Activated CD4-positive, alpha-beta T cell treated with anti-CD3 and anti-CD28 coated beads, Interleukin-2, amount 10 ng/mL, durations not matched to agents 24 days and 14 days (primary cell): ENCODE data around the gene GPR153. TPM values are rescaled to one million over a fixed set of nuclear protein-coding genes. Genes with fewer than 3 reads are reported as not detected.

Source experiments
- DNase-seq: peaks from one replicate; pipeline ENCODE4 v3.0.0; 2022
- H3K27ac Mint-ChIP-seq: one replicate; pipeline ENCODE4 v1.8.0; 2022; ENCODE audit warnings: mild to moderate bottlenecking, mixed read lengths
- H3K27me3 Mint-ChIP-seq: one replicate; pipeline ENCODE4 v1.8.0; 2022; ENCODE audit warnings: mixed read lengths
- H3K36me3 Mint-ChIP-seq: one replicate; pipeline ENCODE4 v1.8.0; 2022; ENCODE audit warnings: low read depth, mild to moderate bottlenecking, mixed read lengths
- H3K4me1 Mint-ChIP-seq: one replicate; pipeline ENCODE4 v1.8.0; 2021; ENCODE audit warnings: mixed read lengths
- H3K4me3 Mint-ChIP-seq: one replicate; pipeline ENCODE4 v1.8.0; 2022; ENCODE audit warnings: mild to moderate bottlenecking, moderate library complexity, mixed read lengths
- H3K9me3 Mint-ChIP-seq: one replicate; pipeline ENCODE4 v1.8.0; 2021; ENCODE audit warnings: mixed read lengths
- intact Hi-C: fragments of 100-400 bp; cut with micrococcal nuclease; formaldehyde crosslinking; loops from one replicate; pipeline ENCODE4 v1.15.1; 2023
- total RNA-seq: library from RNA; stranded (reverse); gene quantifications from 2 replicates; pipeline ENCODE4 v1.2.3, GENCODE V29; 2022

Gene GPR153
- total RNA-seq, 1 donor from 2014 or later, result 1.7 TPM

DNA sequence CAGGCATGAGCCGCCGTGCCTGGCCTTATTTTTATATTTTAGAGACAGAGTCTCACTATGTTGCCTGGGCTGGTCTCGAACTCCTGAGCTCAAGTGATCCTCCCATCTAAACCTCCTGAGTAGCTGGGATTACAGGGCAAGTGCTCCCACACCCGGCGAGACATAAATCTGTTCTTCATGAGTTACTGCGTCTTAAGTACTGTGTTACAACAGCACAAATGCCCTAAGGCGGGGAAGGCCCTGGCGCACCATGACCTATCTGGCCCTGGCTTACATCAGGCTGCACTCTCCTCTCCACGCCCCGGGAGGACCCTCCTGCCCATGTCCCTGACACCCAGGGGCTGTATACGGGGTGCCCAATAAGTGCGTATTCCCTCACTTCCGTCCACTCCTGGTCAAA, 4.3 kb downstream of the GPR153 start:
- DNase-seq, result no peak
- Mint-ChIP-seq H3K4me3 (no peak overlapping the region), H3K36me3 (no peaks in the 10 kb centered on the region), H3K27ac (no peak overlapping the region), H3K27me3 (peaks cover 13% of the 10 kb centered on the region), H3K9me3 (no peaks in the 10 kb centered on the region), H3K4me1 (peaks cover 2% of the 10 kb centered on the region)
- intact Hi-C loops, result no loop called here

- Mint-ChIP-seq H3K4me1 (peaks cover 2% of the 10 kb centered on the region), H3K9me3 (no peaks in the 10 kb centered on the region), H3K27me3 (peaks cover 24% of the 10 kb centered on the region), H3K36me3 (no peaks in the 10 kb centered on the region), H3K4me3 (no peak overlapping the region), H3K27ac (no peak overlapping the region)
- DNase-seq, result no peak
- intact Hi-C loops, result no loop called here
These were observed 6.2 kb downstream of the GPR153 start for GRCh38 chr1:6254691-6255090.

DNA sequence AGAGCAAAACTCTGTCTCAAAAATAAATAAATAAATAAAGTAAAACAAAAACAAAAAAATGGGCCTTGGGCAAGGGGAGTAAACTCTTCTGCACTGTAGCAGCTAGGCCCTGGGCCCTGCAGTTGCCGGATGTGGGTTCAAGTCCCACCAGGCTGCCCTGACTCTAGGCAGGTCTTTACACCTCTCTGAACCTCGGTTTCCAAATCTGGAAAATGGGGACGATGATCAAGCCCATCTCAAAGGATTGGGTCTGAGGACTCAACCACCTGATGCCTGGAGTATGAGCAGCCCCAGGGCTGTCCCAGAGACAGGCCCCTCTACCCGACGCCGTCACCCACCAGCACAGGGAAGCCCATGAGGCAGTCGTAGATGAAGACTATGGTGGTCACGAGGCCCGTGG, 7.5 kb downstream of the GPR153 start:
- H3K9me3 Mint-ChIP-seq, result no peaks in the 10 kb centered on the region
- H3K4me1 Mint-ChIP-seq, result peaks cover 2% of the 10 kb centered on the region

GRCh38 chr1:6252374-6252710, 8.6 kb downstream of the GPR153 start:
- Mint-ChIP-seq H3K36me3 (no peaks in the 10 kb centered on the region), H3K27ac (no peak overlapping the region), H3K27me3 (peaks cover 26% of the 10 kb centered on the region), H3K4me3 (no peak overlapping the region), H3K9me3 (no peaks in the 10 kb centered on the region), H3K4me1 (peaks cover 2% of the 10 kb centered on the region)
- no peak for DNase-seq
- intact Hi-C loops, result no loop called here

More for the DNA sequence above, 7.5 kb downstream of the GPR153 start:
- intact Hi-C loops, result no loop called here
- DNase-seq, result no peak
- Mint-ChIP-seq H3K36me3 (no peaks in the 10 kb centered on the region), H3K27ac (no peak overlapping the region), H3K27me3 (peaks cover 19% of the 10 kb centered on the region), H3K4me3 (no peak overlapping the region)

DNA sequence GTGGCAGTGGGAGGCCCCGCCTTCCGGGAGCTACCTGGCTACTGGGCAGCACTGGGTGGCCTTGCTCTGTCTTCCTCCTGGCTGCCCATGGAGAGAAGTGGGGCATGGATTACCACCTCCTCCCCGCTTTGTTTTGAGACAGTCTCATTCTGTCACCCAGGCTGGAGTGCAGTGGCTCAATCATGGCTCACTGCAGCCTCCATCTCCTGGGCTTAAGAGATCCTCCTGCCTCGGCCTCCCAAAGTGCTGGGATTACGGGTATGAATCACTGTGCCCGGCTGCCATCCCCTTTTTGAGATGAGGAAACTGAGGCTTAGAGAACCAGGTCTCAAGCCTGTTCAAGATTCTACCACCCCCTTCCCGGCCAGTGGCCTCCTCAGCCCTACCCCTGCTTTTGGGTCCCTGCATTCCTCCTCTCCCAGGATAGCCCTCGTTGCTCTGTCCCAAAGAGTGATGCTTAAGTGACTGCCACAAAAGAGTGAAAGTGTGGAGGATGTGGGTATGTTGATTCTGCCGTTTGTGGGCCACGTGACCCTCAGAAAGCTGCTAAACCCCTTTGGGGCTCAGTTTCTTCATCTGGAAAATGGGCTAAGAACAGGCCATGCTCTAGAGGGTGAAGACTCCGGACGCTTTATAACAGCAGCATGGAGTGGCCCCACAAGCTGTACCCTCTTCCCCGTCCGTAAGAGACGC, 9.1 kb downstream of the GPR153 start:
- peaks cover 30% of the 10 kb centered on the region for H3K27me3 Mint-ChIP-seq
- H3K36me3 Mint-ChIP-seq, result no peaks in the 10 kb centered on the region
- H3K27ac Mint-ChIP-seq, result no peak overlapping the region
- peaks cover 3% of the 10 kb centered on the region for H3K4me1 Mint-ChIP-seq
- no peaks in the 10 kb centered on the region for H3K9me3 Mint-ChIP-seq
- DNase-seq, result no peak
- intact Hi-C loops, result no loop called here
- H3K4me3 Mint-ChIP-seq, result no peak overlapping the region

- Mint-ChIP-seq H3K27me3 (peaks cover 35% of the 10 kb centered on the region), H3K4me3 (no peak overlapping the region), H3K27ac (no peak overlapping the region), H3K4me1 (peaks cover 8% of the 10 kb centered on the region), H3K36me3 (no peaks in the 10 kb centered on the region), H3K9me3 (no peaks in the 10 kb centered on the region)
- no peak for DNase-seq
- intact Hi-C loops, result no loop called here
These were observed 9.7 kb downstream of the GPR153 start for GRCh38 chr1:6251233-6251632.

DNA sequence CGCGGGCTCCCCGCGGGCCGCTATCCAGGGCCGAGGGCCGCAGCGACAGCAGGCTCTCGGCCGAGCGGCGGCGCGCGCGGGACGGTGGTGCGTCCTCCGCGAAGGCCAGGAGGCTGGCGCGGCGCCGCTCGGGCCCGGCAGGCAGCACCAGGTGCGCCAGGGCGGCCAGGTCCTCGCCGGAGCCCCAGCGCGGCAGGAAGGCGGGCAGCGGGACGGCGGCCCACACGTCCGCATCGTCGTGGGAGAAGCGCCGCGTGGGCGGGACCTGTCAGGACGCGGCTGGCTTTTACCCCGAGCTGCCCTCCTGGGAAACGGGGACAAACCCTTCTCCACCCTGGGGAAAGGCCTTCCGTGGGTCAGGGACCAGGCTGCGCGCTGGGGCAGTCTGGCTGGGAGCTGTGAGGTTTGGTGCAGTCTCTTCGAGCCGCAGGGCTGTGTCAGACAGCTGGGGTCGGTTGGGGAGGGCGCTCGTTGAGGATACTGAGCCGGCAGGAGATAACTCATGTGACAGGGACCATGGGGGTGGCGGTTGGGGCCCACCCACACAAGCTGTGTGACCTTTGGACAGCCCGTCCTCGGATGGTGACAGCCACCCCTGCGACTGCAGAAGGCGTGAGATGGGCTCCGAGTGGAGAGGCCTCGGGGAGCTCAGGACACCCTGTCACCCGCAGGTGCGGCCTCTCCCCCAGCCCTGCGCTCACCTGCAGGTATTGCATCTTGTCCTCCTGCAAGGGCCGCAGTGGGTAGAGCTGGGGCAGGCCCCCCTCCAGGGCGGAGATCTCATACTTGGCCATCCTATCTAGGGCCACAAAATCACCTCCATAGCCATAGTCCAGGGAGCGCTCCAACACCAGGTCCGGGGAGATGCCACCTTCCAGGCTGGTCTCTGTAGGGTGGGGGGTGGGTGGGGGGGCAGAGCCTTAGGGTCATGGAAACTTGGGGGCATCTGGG, 10.9 kb downstream of the GPR153 start:
- intact Hi-C loops, result loop anchor here (5.0 kb wide), 2 partner anchors 172 to 237 kb away; partner anchors contain the start of gene ESPN
- Mint-ChIP-seq H3K27me3 (peaks cover 37% of the 10 kb centered on the region), H3K4me1 (peaks cover 10% of the 10 kb centered on the region), H3K9me3 (no peaks in the 10 kb centered on the region), H3K36me3 (no peaks in the 10 kb centered on the region), H3K27ac (no peak overlapping the region), H3K4me3 (no peak overlapping the region)
- DNase-seq, result no peak

DNA sequence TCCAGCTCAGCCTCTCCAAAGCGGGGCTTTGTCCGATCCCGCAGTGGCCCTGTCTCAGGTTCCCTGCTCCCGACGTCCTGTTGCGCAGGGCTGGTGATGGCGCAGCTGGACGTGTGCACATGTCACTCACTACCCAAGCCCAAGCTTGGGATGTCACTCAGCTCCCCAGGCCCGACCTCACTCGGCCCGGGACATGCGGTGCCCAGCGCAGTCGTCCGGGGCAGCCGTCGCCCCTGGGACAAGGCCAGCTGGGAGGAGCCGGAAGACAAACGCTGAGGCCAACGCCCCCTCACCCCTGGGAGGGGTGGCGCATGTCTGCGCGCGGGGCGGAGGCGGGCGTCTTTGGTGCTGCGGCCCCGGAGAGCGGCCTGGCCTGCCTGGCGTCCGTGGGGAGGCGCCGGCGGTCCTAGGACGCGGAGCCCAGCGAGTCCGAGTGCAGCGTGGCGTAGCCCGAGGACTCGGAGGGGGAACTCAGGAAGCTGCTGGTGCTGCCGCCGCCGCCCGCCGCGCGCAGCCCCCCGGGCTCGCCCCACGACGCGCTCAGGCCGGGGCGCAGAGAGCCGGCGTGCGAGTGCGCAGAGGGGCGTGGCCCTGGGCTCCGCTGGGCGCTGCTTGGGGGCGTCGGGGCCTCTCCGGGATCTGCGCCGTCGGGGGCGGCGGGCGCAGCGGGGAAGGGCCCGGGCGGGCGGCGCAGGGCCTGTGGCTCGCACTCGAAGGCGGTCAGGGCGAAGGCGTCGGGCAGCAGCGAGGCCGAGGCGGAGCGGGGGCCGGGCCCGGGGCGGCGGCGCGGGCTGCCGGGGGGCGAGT, 11.8 kb downstream of the GPR153 start:
- no peak overlapping the region for H3K27ac Mint-ChIP-seq

DNA sequence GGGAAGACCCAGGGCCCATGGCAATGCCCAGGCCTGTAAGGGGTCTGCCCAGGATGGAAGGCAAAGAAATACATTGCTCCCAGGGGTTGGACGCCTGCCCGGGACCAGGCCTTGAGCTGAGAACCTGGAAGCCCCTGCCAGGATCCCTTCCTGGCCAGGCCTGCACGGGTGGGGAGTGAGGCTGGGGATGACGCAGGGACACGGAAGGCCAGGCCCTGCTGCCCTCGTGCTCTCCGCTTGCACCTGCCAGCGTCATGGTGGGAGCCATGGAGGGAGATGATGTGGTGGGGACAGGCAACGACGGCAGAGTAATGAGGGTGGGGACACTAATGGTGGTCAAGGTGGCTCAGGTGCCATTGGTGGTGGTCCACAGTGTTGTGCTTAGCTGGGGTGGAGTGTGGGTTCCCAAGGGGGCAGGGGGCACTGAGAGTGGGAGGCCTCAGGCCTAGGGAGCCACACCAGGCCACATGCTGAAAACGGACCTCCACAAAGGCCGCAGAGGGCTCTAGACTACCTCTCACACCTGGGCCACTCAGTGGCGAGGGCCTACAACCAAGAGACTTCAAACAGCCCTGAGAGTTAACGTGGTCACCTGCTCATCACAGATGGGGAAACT, 12.6 kb downstream of the GPR153 start:
- Mint-ChIP-seq H3K4me3 (no peak overlapping the region), H3K9me3 (no peaks in the 10 kb centered on the region), H3K27ac (no peak overlapping the region), H3K4me1 (peaks cover 15% of the 10 kb centered on the region), H3K36me3 (no peaks in the 10 kb centered on the region), H3K27me3 (peaks cover 52% of the 10 kb centered on the region)
- intact Hi-C loops, result loop anchor here (5.0 kb wide), 2 partner anchors 174 to 239 kb away; partner anchors contain the start of gene ESPN
- no peak for DNase-seq

More for the DNA sequence above, 11.8 kb downstream of the GPR153 start:
- Mint-ChIP-seq H3K4me1 (peaks cover 15% of the 10 kb centered on the region), H3K9me3 (no peaks in the 10 kb centered on the region), H3K4me3 (no peak overlapping the region), H3K27me3 (peaks cover 43% of the 10 kb centered on the region), H3K36me3 (no peaks in the 10 kb centered on the region)
- intact Hi-C loops, result loop anchor here (5.0 kb wide), 2 partner anchors 173 to 238 kb away; partner anchors contain the start of gene ESPN
- no peak for DNase-seq

- no peak overlapping the region for H3K27ac Mint-ChIP-seq
- H3K4me3 Mint-ChIP-seq, result no peak overlapping the region
- intact Hi-C loops, result loop anchor here (1.0 to 5.0 kb wide), 4 partner anchors 13 to 240 kb away; partner anchors contain the start of genes ESPN and GPR153
- DNase-seq, result no peak
- no peaks in the 10 kb centered on the region for H3K9me3 Mint-ChIP-seq
- H3K4me1 Mint-ChIP-seq, result peaks cover 15% of the 10 kb centered on the region
- peaks cover 55% of the 10 kb centered on the region for H3K27me3 Mint-ChIP-seq
- H3K36me3 Mint-ChIP-seq, result no peaks in the 10 kb centered on the region
These were observed 13.2 kb downstream of the GPR153 start for GRCh38 chr1:6247651-6248050.

DNA sequence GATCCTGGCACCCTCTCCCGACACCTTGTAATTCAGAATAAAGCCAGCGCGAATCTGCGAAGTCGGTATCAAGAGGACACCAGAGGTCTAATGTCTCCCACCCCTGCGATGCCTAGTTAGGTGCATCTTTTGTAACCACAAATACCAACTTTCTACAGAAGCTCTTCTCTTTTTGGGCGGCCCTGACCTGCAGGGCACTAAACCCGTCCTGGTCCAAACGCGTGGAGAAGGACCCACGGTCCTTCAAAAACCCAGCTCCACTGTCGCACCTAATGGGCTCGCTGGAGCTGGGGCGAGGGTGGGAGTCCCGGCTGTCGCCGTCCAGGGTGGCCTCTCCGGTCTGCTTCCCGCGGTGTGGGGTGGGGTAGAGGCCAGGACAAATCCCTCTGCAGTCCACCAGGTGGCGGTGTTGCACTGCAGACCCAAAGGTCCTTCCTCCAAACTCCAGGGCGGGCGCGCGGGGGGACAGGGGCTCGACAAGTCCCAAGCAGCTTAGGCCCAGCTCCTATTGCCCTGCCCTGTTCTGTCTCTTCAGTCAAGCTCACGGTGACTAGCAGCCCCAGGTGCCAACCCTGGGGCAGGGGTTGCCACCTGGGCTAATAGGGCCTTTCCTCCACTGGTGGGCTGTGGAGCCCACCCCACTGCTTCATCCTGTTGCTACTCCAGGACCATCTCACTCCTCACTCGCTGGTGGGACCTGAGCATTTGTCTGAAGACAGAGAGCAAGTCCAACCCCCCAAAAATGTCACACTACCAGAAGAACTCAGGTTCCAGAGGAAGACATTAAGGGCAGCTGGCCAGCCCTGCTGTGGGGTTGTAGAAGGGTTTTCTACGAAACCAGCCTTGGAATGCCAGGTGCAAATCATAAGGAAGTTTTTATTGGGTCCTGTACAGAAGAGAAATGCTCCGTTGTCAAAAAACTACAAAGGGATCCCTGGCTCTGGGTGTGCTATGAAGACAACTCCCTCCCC, 14.1 kb downstream of the GPR153 start:
- DNase-seq, result peak; percentile 94
- H3K27ac Mint-ChIP-seq, result peak overlapping the region; percentile 65
- no peaks in the 10 kb centered on the region for H3K9me3 Mint-ChIP-seq
- H3K36me3 Mint-ChIP-seq, result no peaks in the 10 kb centered on the region
- peak overlapping the region; percentile 78 for H3K4me3 Mint-ChIP-seq
- peaks cover 55% of the 10 kb centered on the region for H3K27me3 Mint-ChIP-seq
- peaks cover 15% of the 10 kb centered on the region for H3K4me1 Mint-ChIP-seq
- intact Hi-C loops, result loop anchor here (1.0 to 5.0 kb wide), 6 partner anchors 14 to 241 kb away; partner anchors contain the start of genes ESPN and GPR153

GRCh38 chr1:6245869-6246496, 14.9 kb downstream of the GPR153 start:
- peaks cover 59% of the 10 kb centered on the region for H3K27me3 Mint-ChIP-seq
- H3K9me3 Mint-ChIP-seq, result no peaks in the 10 kb centered on the region
- H3K27ac Mint-ChIP-seq, result no peak overlapping the region
- peaks cover 4% of the 10 kb centered on the region for H3K36me3 Mint-ChIP-seq
- intact Hi-C loops, result loop anchor here (1.0 to 5.0 kb wide), 6 partner anchors 15 to 241 kb away; partner anchors contain the start of genes ESPN and GPR153
- peak; percentile 92 for DNase-seq
- peaks cover 21% of the 10 kb centered on the region for H3K4me1 Mint-ChIP-seq
- H3K4me3 Mint-ChIP-seq, result peak overlapping the region; percentile 78
